MM.1S (cell line): ENCODE results near the gene TANC2.

Experiments
- EZH2 ChIP-seq: fragments of 300-600 bp; sonication (generic); optimal IDR thresholded peaks from 2 replicates; pipeline ENCODE3; 2017; ENCODE audit warnings: low read depth, mild to moderate bottlenecking, antibody characterized with exemption, low read length, mixed read lengths
- EZH2phosphoT487 ChIP-seq: fragments of 300-600 bp; sonication (generic); IDR thresholded peaks from 2 replicates; pipeline ENCODE4 v1.6.1; 2018; ENCODE audit warnings: antibody characterized with exemption, low read length
- TF ChIP-seq, protein P1 (sequence below): fragments of 300-600 bp; sonication (generic); IDR thresholded peaks from 2 replicates; pipeline ENCODE4 v1.5.1; 2016; ENCODE audit warnings: antibody characterized with exemption, low read length, mixed read lengths

GRCh38 chr17:62916684-62917571 is 49.1 kb upstream of the TANC2 start:
- TF ChIP-seq, protein P1, sequence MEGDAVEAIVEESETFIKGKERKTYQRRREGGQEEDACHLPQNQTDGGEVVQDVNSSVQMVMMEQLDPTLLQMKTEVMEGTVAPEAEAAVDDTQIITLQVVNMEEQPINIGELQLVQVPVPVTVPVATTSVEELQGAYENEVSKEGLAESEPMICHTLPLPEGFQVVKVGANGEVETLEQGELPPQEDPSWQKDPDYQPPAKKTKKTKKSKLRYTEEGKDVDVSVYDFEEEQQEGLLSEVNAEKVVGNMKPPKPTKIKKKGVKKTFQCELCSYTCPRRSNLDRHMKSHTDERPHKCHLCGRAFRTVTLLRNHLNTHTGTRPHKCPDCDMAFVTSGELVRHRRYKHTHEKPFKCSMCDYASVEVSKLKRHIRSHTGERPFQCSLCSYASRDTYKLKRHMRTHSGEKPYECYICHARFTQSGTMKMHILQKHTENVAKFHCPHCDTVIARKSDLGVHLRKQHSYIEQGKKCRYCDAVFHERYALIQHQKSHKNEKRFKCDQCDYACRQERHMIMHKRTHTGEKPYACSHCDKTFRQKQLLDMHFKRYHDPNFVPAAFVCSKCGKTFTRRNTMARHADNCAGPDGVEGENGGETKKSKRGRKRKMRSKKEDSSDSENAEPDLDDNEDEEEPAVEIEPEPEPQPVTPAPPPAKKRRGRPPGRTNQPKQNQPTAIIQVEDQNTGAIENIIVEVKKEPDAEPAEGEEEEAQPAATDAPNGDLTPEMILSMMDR = no peak
- TF ChIP-seq EZH2phosphoT487 (no peak), EZH2 (no peak)
